HUES64 (cell line): ENCODE results near the gene GNAO1.

Experiments used
- H3K27ac ChIP-seq: 2 replicates; pipeline ENCODE4 v1.7.0; 2013; ENCODE audit warnings: low read depth, low read length, inconsistent platforms
- H3K27me3 ChIP-seq: 2 replicates; pipeline ENCODE4 v1.6.1; 2013; ENCODE audit warnings: mild to moderate bottlenecking, low read length; ENCODE audit not compliant: insufficient read depth
- H3K36me3 ChIP-seq: 2 replicates; pipeline ENCODE4 v1.6.1; 2013; ENCODE audit warnings: mild to moderate bottlenecking, low read length; ENCODE audit not compliant: insufficient read depth
- H3K4me1 ChIP-seq: 2 replicates; pipeline ENCODE4 v1.6.1; 2013; ENCODE audit warnings: mild to moderate bottlenecking, low read length, moderate library complexity; ENCODE audit not compliant: insufficient read depth
- H3K4me3 ChIP-seq: 2 replicates; pipeline ENCODE4 v1.5.1; 2013; ENCODE audit warnings: mild to moderate bottlenecking, low read length, moderate library complexity
- H3K9ac ChIP-seq: 2 replicates; pipeline ENCODE4 v1.6.1; 2013; ENCODE audit warnings: mild to moderate bottlenecking, low read depth, low read length
- H3K9me3 ChIP-seq: 2 replicates; pipeline ENCODE4 v1.6.1; 2013; ENCODE audit warnings: low read depth, low read length; ENCODE audit not compliant: insufficient read depth
- WGBS: fragments of 150-250, 120-280 bp; methylation state at CpG from one replicate; pipeline ENCODE4 v1.1.7; 2013; ENCODE audit warnings: missing lambda C conversion rate; 5-methylcytosine and 5-hydroxymethylcytosine counted together

Gene GNAO1

GRCh38 chr16:56347166-56347565, 155.9 kb downstream of the GNAO1 start:
- Histone ChIP-seq H3K9ac (no peak overlapping the region), H3K4me1 (no peaks in the 10 kb centered on the region), H3K36me3 (no peaks in the 10 kb centered on the region), H3K27ac (no peak overlapping the region), H3K4me3 (no peak overlapping the region), H3K9me3 (no peaks in the 10 kb centered on the region), H3K27me3 (no peaks in the 10 kb centered on the region; the same call in 1 of the 2 replicates)
- WGBS: 70% methylated on average over 8 of the region's 8 CpGs

DNA sequence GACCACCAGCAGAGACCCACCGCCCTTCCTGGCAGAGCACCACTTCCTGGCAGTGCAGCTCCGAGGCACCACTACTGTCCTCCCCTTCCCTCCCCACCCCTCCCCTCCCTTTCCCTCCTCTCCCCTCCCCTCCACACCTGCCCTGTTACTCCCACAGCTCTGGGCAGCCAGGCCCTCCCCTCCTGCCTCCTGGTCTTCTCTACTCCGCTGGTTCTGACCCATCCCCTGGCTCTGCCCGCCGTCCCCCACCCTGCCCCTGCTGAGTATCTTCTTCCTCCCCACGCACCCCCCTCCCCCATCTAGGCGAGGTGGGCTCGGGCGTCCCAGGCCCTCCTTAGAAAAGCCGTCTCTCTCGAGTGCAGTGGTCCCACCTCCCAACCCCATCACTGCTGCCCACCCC, 156.4 kb downstream of the GNAO1 start:
- no peak overlapping the region for H3K4me3 ChIP-seq
- no peaks in the 10 kb centered on the region for H3K4me1 ChIP-seq
- H3K9me3 ChIP-seq: no peaks in the 10 kb centered on the region
- no peak overlapping the region for H3K9ac ChIP-seq
- no peak overlapping the region for H3K27ac ChIP-seq
- 69% methylated on average over 5 of the region's 11 CpGs for WGBS
- H3K27me3 ChIP-seq: no peaks in the 10 kb centered on the region; the same call in 1 of the 2 replicates
- no peaks in the 10 kb centered on the region for H3K36me3 ChIP-seq

- Histone ChIP-seq H3K9ac (no peak overlapping the region), H3K27me3 (no peaks in the 10 kb centered on the region; the same call in 1 of the 2 replicates), H3K36me3 (no peaks in the 10 kb centered on the region), H3K27ac (no peak overlapping the region), H3K9me3 (no peaks in the 10 kb centered on the region), H3K4me1 (no peaks in the 10 kb centered on the region), H3K4me3 (no peak overlapping the region)
- WGBS: 92% methylated on average over 25 of the region's 25 CpGs
These were observed 157.1 kb downstream of the GNAO1 start for GRCh38 chr16:56348168-56349085.

DNA sequence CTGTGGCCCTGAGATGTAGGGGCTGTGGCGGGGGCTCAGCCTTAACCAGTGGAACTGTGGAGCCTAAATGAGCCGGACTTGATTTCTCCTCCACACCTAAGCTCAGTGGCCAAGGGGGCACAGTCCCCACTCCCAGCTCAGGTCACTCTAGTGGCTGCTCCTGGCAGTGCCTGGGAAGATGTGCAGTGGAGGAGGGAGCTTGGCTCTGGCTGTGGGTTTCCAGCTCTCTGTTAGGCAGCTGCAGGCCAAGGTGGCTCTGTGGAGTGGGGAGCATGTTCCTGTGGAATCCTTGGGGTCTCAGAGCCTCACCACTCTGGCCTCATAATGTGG, 157.8 kb downstream of the GNAO1 start:
- WGBS: 86% methylated on average over 2 of the region's 2 CpGs
- Histone ChIP-seq H3K27me3 (no peaks in the 10 kb centered on the region; the same call in 1 of the 2 replicates), H3K27ac (no peak overlapping the region), H3K36me3 (no peaks in the 10 kb centered on the region), H3K4me1 (no peaks in the 10 kb centered on the region), H3K4me3 (no peak overlapping the region), H3K9ac (no peak overlapping the region), H3K9me3 (no peaks in the 10 kb centered on the region)

GRCh38 chr16:56349711-56350161, 158.4 kb downstream of the GNAO1 start:
- Histone ChIP-seq H3K27me3 (no peaks in the 10 kb centered on the region; the same call in 1 of the 2 replicates), H3K9me3 (no peaks in the 10 kb centered on the region), H3K36me3 (no peaks in the 10 kb centered on the region), H3K27ac (no peak overlapping the region), H3K9ac (no peak overlapping the region), H3K4me3 (no peak overlapping the region), H3K4me1 (no peaks in the 10 kb centered on the region)
- 96% methylated on average over 16 of the region's 16 CpGs for WGBS

GRCh38 chr16:56350491-56351405, 159.5 kb downstream of the GNAO1 start:
- no peaks in the 10 kb centered on the region for H3K27me3 ChIP-seq
- no peaks in the 10 kb centered on the region for H3K36me3 ChIP-seq
- no peak overlapping the region for H3K27ac ChIP-seq
- 89% methylated on average over 22 of the region's 22 CpGs for WGBS
- H3K9ac ChIP-seq: no peak overlapping the region
- no peaks in the 10 kb centered on the region for H3K9me3 ChIP-seq
- H3K4me3 ChIP-seq: no peak overlapping the region
- peaks cover 3% of the 10 kb centered on the region; the same call in 1 of the 2 replicates for H3K4me1 ChIP-seq

DNA sequence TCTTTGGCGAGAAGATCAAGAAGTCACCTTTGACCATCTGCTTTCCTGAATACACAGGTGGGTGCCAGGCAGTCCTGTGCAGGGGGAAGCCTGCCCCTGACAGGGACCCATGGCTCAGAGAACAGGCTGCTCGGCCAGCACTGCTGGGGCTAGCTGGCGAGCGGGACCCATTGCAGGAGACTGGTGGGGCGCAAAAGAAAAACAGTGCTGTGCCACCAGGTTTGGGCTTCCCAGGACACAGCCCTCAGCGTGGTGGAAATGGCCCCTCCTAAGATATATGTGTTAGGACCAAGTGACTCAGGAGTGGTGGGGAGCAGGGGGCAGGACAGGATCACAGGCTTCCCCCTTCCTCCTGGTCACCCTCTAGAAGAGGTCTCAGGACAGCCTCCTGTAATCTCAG, 160.2 kb downstream of the GNAO1 start:
- Histone ChIP-seq H3K4me1 (peaks cover 9% of the 10 kb centered on the region), H3K27me3 (no peaks in the 10 kb centered on the region), H3K9ac (no peak overlapping the region), H3K27ac (no peak overlapping the region), H3K36me3 (no peaks in the 10 kb centered on the region), H3K4me3 (no peak overlapping the region), H3K9me3 (no peaks in the 10 kb centered on the region)
- WGBS: 93% methylated on average over 6 of the region's 6 CpGs

GRCh38 chr16:56352351-56353053, 161.2 kb downstream of the GNAO1 start:
- Histone ChIP-seq H3K4me1 (peaks cover 18% of the 10 kb centered on the region), H3K36me3 (no peaks in the 10 kb centered on the region), H3K27ac (no peak overlapping the region), H3K9ac (no peak overlapping the region), H3K9me3 (no peaks in the 10 kb centered on the region), H3K4me3 (no peak overlapping the region), H3K27me3 (no peaks in the 10 kb centered on the region)
- WGBS: 88% methylated on average over 7 of the region's 7 CpGs

DNA sequence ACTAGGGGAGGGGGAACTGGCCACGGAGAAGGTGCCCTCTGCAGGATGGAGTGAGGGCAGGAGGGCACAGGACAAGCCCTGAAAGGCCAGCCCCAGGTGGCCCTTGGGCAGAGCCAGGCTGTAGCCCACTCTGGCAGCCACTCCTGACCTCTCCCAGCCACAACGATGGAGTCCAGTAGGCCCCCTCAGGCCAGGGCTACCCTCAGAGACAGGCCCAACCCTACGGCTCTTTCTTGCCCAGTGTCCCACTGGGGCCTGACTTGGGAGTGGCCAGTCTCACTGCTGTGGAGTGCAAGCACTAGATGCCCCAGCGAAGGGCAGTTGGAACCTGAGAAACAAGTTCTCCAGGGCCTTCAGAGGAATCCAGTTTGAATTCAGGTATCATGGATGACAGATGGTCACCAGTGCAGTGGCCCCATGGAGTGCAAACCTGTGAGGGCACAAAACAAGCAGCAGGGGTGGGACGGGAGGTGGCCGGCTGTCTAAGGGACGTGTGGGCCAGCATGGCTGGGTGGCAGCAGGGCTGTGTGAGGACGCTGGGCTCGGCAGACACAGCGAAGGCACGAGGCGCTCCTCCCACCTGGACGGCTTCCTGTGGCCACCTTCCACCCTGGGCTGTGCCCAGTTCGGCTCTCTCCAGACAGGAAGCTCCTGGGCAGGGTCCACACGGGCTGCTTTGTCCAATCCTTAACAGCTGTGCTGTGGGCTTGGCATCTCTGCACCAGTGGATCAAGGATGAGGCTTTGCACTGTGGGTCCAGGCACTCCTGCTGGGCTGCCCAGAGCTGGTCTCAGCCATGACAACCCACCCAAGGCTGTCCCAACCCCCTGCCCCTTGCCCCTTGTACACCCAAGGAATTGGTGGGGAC, 162.0 kb downstream of the GNAO1 start:
- no peak overlapping the region for H3K9ac ChIP-seq
- H3K4me3 ChIP-seq: no peak overlapping the region
- H3K36me3 ChIP-seq: no peaks in the 10 kb centered on the region
- 91% methylated on average over 15 of the region's 15 CpGs for WGBS
- H3K4me1 ChIP-seq: peaks cover 25% of the 10 kb centered on the region
- H3K9me3 ChIP-seq: no peaks in the 10 kb centered on the region
- H3K27ac ChIP-seq: no peak overlapping the region
- H3K27me3 ChIP-seq: no peaks in the 10 kb centered on the region

- Histone ChIP-seq H3K27ac (no peak overlapping the region), H3K9ac (no peak overlapping the region), H3K27me3 (no peaks in the 10 kb centered on the region), H3K9me3 (no peaks in the 10 kb centered on the region), H3K4me3 (no peak overlapping the region), H3K4me1 (peaks cover 32% of the 10 kb centered on the region), H3K36me3 (no peaks in the 10 kb centered on the region)
- 96% methylated on average over 7 of the region's 7 CpGs for WGBS
These were observed 162.7 kb downstream of the GNAO1 start for GRCh38 chr16:56354016-56354415.
